HG03095 (cell line): Measurements from ENCODE around the gene SLC35F3.

Experiments
- ATAC-seq: cut with Tn5 transposase; IDR thresholded peaks from one replicate; pipeline ENCODE4 v1.9.1; 2021; ENCODE audit warnings: moderate library complexity; ENCODE audit not compliant: unreplicated experiment

Gene SLC35F3

DNA sequence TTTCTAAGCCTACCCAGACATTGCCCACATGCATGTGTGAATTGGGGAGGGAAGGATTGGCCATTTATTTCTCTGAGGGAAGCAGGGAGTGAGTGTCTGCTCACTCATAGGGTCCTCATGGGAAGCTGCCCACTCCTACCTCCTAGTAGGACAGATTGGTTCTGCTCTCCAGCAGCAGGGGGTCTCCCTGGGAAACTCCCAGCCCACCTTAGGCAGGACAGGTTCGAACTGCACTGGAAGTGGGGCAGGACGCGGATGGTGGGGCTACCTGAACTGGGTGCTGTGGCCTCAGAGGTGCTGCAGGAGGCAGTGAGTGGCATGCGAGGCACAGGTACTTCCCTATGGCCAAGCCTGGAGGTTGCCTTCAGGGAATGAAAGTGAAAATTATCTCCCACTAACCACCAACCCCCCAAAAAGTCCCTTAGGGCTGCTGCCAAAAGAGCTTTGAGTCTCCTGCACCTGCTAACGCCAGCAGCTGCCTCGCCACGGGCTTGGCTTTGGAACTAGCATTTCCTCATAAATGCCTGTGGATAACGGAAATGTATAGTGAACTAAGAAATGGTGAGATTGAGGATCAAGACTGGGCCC is 311.7 kb downstream of the SLC35F3 start:
- no peak for ATAC-seq

DNA sequence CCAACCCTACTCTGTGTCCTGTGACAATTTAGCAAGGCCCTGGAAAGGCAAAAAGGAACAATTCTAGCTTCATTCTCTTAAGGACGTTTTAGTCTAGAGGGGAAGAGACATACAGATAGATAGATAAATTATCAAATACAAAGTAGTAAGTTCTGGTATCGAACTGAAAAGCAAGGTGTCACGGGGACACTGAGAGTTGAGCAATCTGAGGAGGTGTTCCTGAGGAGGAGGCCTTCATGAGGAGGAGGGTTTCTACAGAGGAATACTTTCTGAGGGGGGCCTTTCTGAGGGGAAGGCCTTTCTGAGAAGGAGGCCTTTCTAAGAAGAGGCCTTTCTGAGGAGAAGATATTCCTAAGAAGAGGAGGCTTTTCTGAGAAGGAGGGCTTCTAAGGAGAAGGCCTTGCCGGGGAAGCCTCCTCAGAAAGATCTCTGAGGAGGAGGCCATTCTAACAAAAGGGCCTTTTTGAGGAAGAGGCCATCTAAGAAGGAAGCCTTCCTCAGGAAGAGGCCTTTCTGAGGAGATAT is 312.9 kb downstream of the SLC35F3 start:
- no peak for ATAC-seq

GRCh38 chr1:234218078-234218477 is 313.6 kb downstream of the SLC35F3 start:
- ATAC-seq = no peak

- ATAC-seq = no peak
These were observed 315.2 kb downstream of the SLC35F3 start for GRCh38 chr1:234219711-234220110.

DNA sequence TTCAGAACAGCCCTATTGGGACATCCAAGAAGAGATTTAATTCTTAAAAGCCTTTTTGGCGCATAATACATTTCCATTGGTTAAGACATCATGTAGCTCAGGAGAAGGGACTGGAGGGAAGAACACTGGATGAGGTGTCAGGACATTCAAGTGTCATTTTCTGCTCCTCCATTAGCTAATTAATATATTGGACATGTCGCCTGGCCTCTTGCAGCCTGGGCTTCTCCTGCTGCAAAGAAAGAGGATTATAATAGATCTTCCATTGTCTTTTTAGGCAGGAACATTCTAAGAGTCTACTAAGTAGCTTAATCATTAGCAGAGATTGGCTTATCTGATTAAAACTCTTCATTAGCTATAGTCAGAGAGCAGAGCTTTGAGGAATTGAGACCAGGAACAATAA is 317.1 kb downstream of the SLC35F3 start:
- ATAC-seq = no peak

- no peak for ATAC-seq
These were observed 318.2 kb downstream of the SLC35F3 start for GRCh38 chr1:234222561-234223280.

DNA sequence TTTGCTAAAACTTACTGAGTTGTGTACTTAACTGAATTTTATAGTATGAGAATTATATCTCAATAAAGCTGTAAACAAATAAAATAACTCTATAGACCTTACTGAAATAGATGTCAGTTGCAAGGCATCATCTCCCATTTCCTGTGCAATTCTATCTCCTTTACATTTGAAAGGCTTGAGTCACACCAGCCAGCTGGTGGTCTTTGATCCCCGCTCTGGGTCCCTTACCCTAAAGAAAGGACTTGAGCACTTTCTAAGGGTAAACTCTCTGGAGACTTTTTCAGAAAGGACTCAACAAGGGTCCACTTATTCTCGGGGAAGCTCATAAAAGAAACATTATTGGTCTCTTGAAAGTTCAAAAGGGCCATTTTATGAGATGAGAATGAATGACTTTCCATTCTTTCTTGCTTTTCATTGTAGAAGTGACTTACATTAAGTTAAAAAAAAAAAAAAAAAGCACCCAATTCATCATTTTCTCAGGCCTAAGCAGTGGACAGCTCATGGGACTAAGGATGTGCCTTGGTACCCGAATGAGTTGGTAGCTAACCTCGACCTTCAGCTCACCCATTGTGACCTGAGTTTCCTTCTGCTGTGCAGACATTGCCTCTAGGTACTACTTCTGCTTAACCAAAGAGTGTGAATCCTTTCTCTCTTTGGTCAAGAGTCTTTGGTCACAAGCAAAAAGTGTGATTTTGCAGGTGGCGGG is 321.8 kb downstream of the SLC35F3 start:
- ATAC-seq = no peak

GRCh38 chr1:234226819-234227165 is 322.3 kb downstream of the SLC35F3 start:
- no peak for ATAC-seq

- no peak for ATAC-seq
These were observed 325.3 kb downstream of the SLC35F3 start for GRCh38 chr1:234229581-234230387.

DNA sequence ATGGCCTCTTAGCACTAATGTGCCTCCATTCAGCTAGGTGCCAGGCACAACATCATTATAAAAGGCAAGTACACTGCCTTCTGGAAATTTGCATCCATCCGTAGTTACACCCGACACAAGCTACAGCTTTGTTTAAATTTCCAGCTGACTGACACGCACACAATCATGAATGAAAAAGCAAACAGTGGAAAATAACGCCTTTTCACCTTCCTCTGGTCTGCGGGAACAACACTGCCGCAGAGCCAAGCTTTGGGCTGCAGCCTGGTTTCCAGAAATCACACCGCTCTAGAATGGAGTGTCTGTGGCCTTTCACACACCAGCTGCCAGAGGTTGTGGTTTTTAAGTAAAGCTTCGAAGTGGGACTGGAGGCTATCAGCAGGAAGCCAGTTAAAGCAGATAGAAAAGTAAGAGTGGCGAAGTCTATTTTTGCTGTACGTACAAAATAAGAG is 326.0 kb downstream of the SLC35F3 start:
- ATAC-seq = no peak

DNA sequence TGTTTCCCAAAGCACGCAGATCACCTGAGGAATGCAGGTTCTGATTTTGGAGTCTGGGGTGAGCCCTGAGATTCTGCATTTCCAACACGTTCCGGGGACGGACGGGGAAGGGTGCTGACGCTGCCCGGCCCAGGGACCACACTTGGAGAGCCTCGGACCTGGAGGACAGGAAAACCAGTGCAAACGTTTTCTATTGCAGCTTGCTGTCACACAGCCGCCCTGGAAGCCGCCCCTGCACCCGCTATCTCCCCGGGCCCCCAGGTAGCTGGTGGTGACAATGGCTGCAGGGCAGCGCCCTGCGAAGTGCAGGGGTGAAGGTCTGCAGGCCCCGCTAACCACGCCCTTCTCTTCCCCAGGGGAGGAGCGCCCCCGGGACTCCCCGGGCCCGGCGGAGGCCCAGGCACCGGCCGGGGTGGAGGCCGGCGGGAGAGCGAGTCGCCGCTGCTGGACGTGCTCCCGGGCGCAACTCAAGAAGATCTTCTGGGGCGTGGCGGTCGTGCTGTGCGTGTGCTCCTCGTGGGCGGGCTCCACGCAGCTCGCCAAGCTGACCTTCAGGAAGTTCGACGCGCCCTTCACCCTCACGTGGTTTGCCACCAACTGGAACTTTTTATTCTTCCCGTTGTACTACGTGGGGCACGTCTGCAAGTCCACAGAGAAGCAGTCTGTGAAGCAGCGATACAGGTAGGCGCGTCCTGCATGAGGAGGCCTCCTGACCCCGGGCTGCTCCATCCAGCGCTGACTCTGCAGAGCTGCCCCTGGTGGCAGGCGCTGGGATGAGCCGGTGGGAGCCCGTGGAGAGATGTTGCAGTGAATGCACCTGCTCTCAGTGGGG is 326.8 kb downstream of the SLC35F3 start:
- ATAC-seq = no peak

- ATAC-seq = no peak
These were observed 327.4 kb downstream of the SLC35F3 start for GRCh38 chr1:234231893-234232276.

- no peak for ATAC-seq
These were observed 329.7 kb downstream of the SLC35F3 start for GRCh38 chr1:234234199-234234598.

DNA sequence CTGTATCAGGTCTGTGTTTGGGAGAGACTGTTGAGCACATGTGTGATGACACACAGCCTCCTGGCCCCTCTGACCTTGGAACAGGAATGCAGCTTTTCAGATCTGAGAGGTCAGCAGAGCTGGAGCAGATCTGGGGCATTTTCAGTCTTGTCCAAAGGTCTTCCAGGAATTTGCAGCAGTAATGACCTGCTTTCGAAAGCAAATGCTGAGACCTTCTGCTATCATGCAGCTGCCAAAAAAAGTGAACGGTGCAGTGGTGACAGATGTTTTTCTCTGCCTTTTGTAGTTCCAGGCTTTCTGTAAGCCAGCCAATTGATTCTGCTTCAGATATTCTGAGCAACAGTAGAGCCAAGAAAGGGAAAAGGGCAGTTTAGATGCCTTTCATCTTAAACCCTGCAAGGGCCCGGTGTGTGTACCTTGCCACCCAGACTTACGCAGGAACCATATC is 331.0 kb downstream of the SLC35F3 start:
- no peak for ATAC-seq

GRCh38 chr1:234237393-234237792 is 332.9 kb downstream of the SLC35F3 start:
- ATAC-seq = no peak

- ATAC-seq = no peak
These were observed 333.6 kb downstream of the SLC35F3 start for GRCh38 chr1:234238060-234238459.

- no peak for ATAC-seq
These were observed 335.0 kb downstream of the SLC35F3 start for GRCh38 chr1:234239515-234239914.

GRCh38 chr1:234239936-234240335 is 335.5 kb downstream of the SLC35F3 start:
- no peak for ATAC-seq

DNA sequence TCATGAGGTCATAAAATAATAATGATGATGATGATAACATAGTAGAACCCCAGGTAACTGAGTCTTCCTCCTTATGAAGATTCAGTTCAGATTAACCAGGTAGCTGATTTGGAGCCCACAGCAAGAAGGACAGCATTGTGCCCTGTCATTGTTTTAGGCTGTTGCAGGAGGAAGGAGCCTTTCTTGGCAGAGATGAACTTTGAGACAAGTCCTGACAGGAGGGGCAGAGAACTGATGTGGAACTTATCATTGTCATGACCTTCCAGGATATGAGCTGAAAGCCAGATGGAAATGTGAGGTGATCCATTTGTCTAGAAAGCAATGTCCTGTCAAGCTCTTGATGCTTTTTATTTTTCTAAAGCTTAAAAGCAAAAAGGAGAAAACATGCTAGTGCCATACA is 336.2 kb downstream of the SLC35F3 start:
- ATAC-seq = no peak

DNA sequence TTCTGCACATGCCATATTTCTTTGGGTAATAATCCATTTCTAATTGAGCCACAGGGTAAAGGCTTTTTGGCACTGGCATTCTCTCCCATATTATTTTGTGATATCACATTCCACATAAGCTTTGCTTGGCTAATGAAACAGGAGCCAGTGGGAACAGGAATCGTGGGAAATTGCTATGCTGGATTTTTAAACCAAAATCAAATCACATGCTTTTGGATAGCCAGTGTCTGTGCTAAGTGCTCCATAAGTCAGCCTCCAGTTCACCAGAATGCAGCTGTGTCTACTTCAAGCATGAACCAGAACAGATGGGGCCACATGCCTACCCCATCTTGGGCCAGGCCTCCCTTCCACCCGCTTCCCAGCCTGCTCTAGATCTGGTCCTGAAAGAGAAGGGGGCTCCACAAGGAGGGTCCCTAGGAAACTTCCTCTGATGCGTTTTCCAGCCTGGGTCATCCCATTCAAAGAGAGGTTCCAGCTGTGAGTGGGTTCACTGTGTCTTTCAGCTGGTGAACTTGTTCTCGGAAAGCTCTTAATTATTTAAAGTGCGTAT is 337.5 kb downstream of the SLC35F3 start:
- ATAC-seq = no peak
